ENCODE data around the gene CDC73.

Gene CDC73

DNA sequence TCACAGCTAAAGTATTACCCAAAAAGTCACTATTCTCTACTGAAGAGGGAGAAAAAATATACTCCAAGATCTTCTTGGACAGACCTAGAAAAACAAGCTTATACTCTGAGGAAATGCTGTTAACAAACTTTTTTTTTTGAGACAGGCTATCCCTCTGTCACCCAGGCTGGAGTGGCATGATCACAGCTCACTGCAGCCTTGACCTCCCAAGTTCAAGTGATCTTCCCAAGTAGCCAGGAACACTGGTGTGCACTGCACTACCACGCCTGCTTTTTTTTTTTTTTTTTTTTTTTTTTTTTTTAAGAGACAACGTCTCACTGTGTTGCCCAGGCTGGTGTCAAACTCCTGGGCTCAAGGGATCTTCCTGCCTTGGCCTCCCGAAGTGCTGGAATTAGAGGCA is 33.9 kb upstream of the CDC73 start:
- no peak for TF ChIP-seq CTCF (IDR thresholded peaks at IDR 0.05; ENCODE audit: insufficient read depth, low read depth, low read length, missing control alignments)
- H3K4me3 ChIP-seq (ENCODE audit: low read length) = no peak overlapping the region
- no peak for DNase-seq (ENCODE audit: low read depth)

- TF ChIP-seq CTCF (IDR thresholded peaks at IDR 0.05; ENCODE audit: insufficient read depth, low read depth, low read length, missing control alignments) = no peak
- H3K4me3 ChIP-seq (ENCODE audit: low read length) = no peak overlapping the region
- DNase-seq (ENCODE audit: low read depth) = no peak
These were observed 31.0 kb upstream of the CDC73 start for GRCh38 chr1:193090865-193091264.

DNA sequence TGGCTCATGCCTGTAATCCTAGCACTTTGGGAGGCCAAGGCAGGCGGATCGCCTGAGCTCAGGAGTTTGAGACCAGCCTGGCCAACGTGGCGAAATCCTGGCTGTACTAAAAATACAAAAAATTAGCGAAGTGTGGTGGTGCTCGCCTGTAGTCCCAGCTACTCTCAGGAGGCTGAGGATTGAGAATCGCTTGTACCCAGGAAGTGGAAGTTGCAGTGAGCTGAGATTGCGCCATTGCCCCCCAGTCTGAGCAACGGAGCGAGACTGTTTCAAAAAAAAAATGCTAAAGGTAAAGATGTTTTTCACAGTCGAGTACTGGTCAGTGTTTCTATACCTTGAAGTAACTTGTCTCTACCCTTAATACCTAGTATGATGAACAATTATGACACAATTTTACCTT is 27.7 kb upstream of the CDC73 start:
- no peak overlapping the region for H3K4me3 ChIP-seq (ENCODE audit: low read length)
- no peak for DNase-seq (ENCODE audit: low read depth)
- TF ChIP-seq CTCF (IDR thresholded peaks at IDR 0.05; ENCODE audit: insufficient read depth, low read depth, low read length, missing control alignments) = no peak

- DNase-seq (ENCODE audit: low read depth) = no peak
- TF ChIP-seq CTCF (IDR thresholded peaks at IDR 0.05; ENCODE audit: insufficient read depth, low read depth, low read length, missing control alignments) = no peak
- H3K4me3 ChIP-seq (ENCODE audit: low read length) = no peak overlapping the region
These were observed 19.2 kb upstream of the CDC73 start for GRCh38 chr1:193102662-193103061.

- peak overlapping the region; percentile 87 for H3K4me3 ChIP-seq (ENCODE audit: low read length)
- no peak for TF ChIP-seq CTCF (IDR thresholded peaks at IDR 0.05; ENCODE audit: insufficient read depth, low read depth, low read length, missing control alignments)
- DNase-seq (ENCODE audit: low read depth) = peak; percentile 8
These were observed 17.9 kb upstream of the CDC73 start for GRCh38 chr1:193103759-193104501.

DNA sequence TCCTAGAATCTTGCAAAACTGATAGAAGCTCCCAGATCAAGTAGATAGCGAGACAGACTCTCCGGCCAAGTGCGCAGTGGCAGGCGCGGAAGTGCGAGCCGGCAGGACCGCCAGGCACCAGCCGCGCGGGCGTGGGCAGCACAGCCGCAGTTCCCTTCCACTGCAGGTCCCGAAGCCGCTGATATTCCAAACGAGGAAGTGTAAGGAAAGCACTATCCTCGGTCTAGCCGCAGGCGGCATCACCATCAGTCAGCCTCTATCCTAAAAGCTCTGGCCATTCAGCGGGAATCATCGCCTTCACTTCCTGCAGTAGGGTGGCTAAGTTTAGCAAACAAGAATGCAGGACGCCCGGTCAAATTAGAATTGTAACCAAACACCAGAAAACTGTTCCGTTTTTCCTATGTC is 17.3 kb upstream of the CDC73 start:
- H3K4me3 ChIP-seq (ENCODE audit: low read length) = peak overlapping the region; percentile 87
- no peak for TF ChIP-seq CTCF (IDR thresholded peaks at IDR 0.05; ENCODE audit: insufficient read depth, low read depth, low read length, missing control alignments)
- peak; percentile 73 for DNase-seq (ENCODE audit: low read depth)

Data from epithelial cell of esophagus (primary cell).